H1 (cell line): Measurements from ENCODE around the gene DCAF6. TPM values are rescaled to one million over a fixed set of nuclear protein-coding genes. Genes with fewer than 3 reads are reported as not detected.

Experiments
- CTCF ChIA-PET: fragments of 300-600 bp; sonication (Branson Sonifier 250); formaldehyde crosslinking; loops from one replicate; lab custom pipeline; 2021; ENCODE audit not compliant: partially characterized antibody; lab: Charles Lee
- POLR2A ChIA-PET: fragments of 300-600 bp; sonication (Branson Sonifier 250); formaldehyde crosslinking; loops from one replicate; lab custom pipeline; 2021; ENCODE audit warnings: inconsistent platforms; ENCODE audit not compliant: partially characterized antibody; lab: Charles Lee
- DNase-seq, 2 experiments: peaks; one replicate each; pipeline versions ENCODE4 v3.0.0 to v3.0.0-alpha.2; 2010 to 2022; ENCODE audit warnings: low spot score in 2 of 2, low read depth in 1 of 2, mixed read lengths in 1 of 2
- FAIRE-seq: peaks from 2 replicates; lab custom pipeline; 2011; peaks lifted over from hg19 to GRCh38; lab: Jason Lieb, UNC
- H2AFZ ChIP-seq: 2 replicates; pipeline ENCODE4 v1.8.1; 2012; ENCODE audit warnings: low read length, inconsistent platforms
- H2AK5ac ChIP-seq: 2 replicates; pipeline ENCODE4 v1.6.1; 2013; ENCODE audit warnings: low read depth, low read length
- H2BK120ac ChIP-seq: replicated peaks from 2 replicates; pipeline ENCODE3; 2013; ENCODE audit warnings: low read depth, low read length, inconsistent platforms
- H2BK12ac ChIP-seq: 2 replicates; pipeline ENCODE4 v1.6.1; 2013; ENCODE audit warnings: low read depth, low read length
- H2BK15ac ChIP-seq: 2 replicates; pipeline ENCODE4 v1.6.1; 2013; ENCODE audit warnings: low read length
- H2BK20ac ChIP-seq: 2 replicates; pipeline ENCODE4 v1.6.1; 2013; ENCODE audit warnings: low read length
- H2BK5ac ChIP-seq: 2 replicates; pipeline ENCODE4 v1.6.1; 2013; ENCODE audit warnings: low read depth, low read length
- H3K14ac ChIP-seq: 2 replicates; pipeline ENCODE4 v1.6.1; 2013; ENCODE audit warnings: inconsistent platforms; ENCODE audit not compliant: insufficient read length
- H3K18ac ChIP-seq: 2 replicates; pipeline ENCODE4 v1.6.1; 2013; ENCODE audit warnings: low read length; ENCODE audit errors: extremely low read depth
- H3K23ac ChIP-seq: 2 replicates; pipeline ENCODE4 v1.6.1; 2013; ENCODE audit warnings: inconsistent platforms; ENCODE audit not compliant: insufficient read length
- H3K23me2 ChIP-seq: 2 replicates; pipeline ENCODE4 v1.6.1; 2013; ENCODE audit warnings: low read depth, low read length
- H3K27ac ChIP-seq: 2 replicates; pipeline ENCODE4 v1.6.1; 2011; ENCODE audit warnings: low read depth, low read length, inconsistent platforms
- H3K27me3 ChIP-seq, 4 experiments: replicated peaks in 1 of 4; 1 replicate in 1 of 4; 2 replicates in 3 of 4; pipeline versions ENCODE4 v1.6.1 to v1.8.1; 2011 to 2013; ENCODE audit warnings: low read length in 3 of 4, mild to moderate bottlenecking in 3 of 4, inconsistent platforms in 2 of 4, mixed read lengths in 2 of 4, moderate library complexity in 1 of 4; ENCODE audit not compliant: control insufficient read depth in 3 of 4, insufficient read depth in 3 of 4; ENCODE audit errors: extremely low read depth in 1 of 4
- H3K36me3 ChIP-seq, 4 experiments: 2 replicates each; pipeline versions ENCODE4 v1.6.1 to v1.8.1; 2011 to 2013; ENCODE audit warnings: mild to moderate bottlenecking in 4 of 4, low read length in 3 of 4, moderate library complexity in 2 of 4, control low read depth in 1 of 4, inconsistent platforms in 1 of 4; ENCODE audit not compliant: insufficient read depth in 4 of 4, control insufficient read depth in 2 of 4
- H3K4ac ChIP-seq: replicated peaks from 2 replicates; pipeline ENCODE3; 2013; ENCODE audit warnings: low read length, low read depth, mixed read lengths, inconsistent platforms; ENCODE audit not compliant: insufficient read length
- H3K4me1 ChIP-seq, 4 experiments: replicated peaks in 1 of 4; 1 replicate in 1 of 4; 2 replicates in 3 of 4; pipeline versions ENCODE4 v1.6.1 to v1.8.1; 2011 to 2013; ENCODE audit warnings: low read length in 3 of 4, inconsistent platforms in 2 of 4, mixed read lengths in 1 of 4; ENCODE audit not compliant: insufficient read depth in 4 of 4, control insufficient read depth in 3 of 4
- H3K4me2 ChIP-seq, 2 experiments: 2 replicates each; pipeline versions ENCODE4 v1.6.1 to v1.8.1; 2011 to 2013; ENCODE audit warnings: low read depth in 2 of 2, low read length in 2 of 2, control low read depth in 1 of 2, inconsistent platforms in 1 of 2, mild to moderate bottlenecking in 1 of 2; ENCODE audit not compliant: insufficient read depth in 1 of 2
- H3K4me3 ChIP-seq, 4 experiments: fragments of 200-600, 300-600 bp in 1 of 4; sonication (generic), shearing (Covaris generic), sonication (Bioruptor Twin) in 1 of 4; 2 replicates each; pipeline versions ENCODE4 v1.5.1 to v1.8.1; 2011 to 2016; ENCODE audit warnings: low read length in 4 of 4, low read depth in 3 of 4, control low read depth in 2 of 4, inconsistent platforms in 2 of 4, mild to moderate bottlenecking in 2 of 4, mixed read lengths in 1 of 4, moderate library complexity in 1 of 4; ENCODE audit not compliant: insufficient read depth in 2 of 4; ENCODE audit errors: extremely low read depth in 1 of 4
- H3K56ac ChIP-seq: replicated peaks from 2 replicates; pipeline ENCODE3; 2013; ENCODE audit warnings: low read depth, mild to moderate bottlenecking, mixed read lengths, low read length, inconsistent platforms; ENCODE audit not compliant: insufficient read length
- H3K79me1 ChIP-seq: 2 replicates; pipeline ENCODE4 v1.6.1; 2013; ENCODE audit warnings: low read depth, low read length, control low read depth
- H3K79me2 ChIP-seq, 2 experiments: 2 replicates each; pipeline versions ENCODE4 v1.6.1 to v1.8.1; 2012 to 2013; ENCODE audit warnings: low read length in 2 of 2, mild to moderate bottlenecking in 2 of 2, inconsistent platforms in 1 of 2; ENCODE audit not compliant: insufficient read depth in 2 of 2, control insufficient read depth in 1 of 2
- H3K9ac ChIP-seq, 4 experiments: replicated peaks in 1 of 4; 1 replicate in 1 of 4; 2 replicates in 3 of 4; pipeline versions ENCODE4 v1.6.1 to v1.8.1; 2011 to 2013; ENCODE audit warnings: low read depth in 3 of 4, low read length in 3 of 4, control low read depth in 2 of 4, mild to moderate bottlenecking in 2 of 4, moderate library complexity in 2 of 4, inconsistent platforms in 1 of 4; ENCODE audit errors: extremely low read depth in 1 of 4
- H3K9me3 ChIP-seq, 2 experiments: 2 replicates each; pipeline versions ENCODE4 v1.6.1 to v1.8.1; 2012 to 2013; ENCODE audit warnings: mild to moderate bottlenecking in 2 of 2, moderate library complexity in 2 of 2, control low read depth in 1 of 2, inconsistent platforms in 1 of 2, low read depth in 1 of 2, low read length in 1 of 2, mixed read lengths in 1 of 2; ENCODE audit not compliant: insufficient read depth in 2 of 2
- H4K20me1 ChIP-seq, 2 experiments: replicated peaks in 1 of 2; 2 replicates each; pipeline versions ENCODE3 to v1.8.1; 2011 to 2013; ENCODE audit warnings: inconsistent platforms in 2 of 2, low read length in 2 of 2, mild to moderate bottlenecking in 1 of 2; ENCODE audit not compliant: insufficient read depth in 2 of 2, control insufficient read depth in 1 of 2
- H4K5ac ChIP-seq: 2 replicates; pipeline ENCODE4 v1.6.1; 2013; ENCODE audit warnings: low read length, low read depth, mixed read lengths, inconsistent platforms; ENCODE audit not compliant: insufficient read length
- H4K8ac ChIP-seq: 2 replicates; pipeline ENCODE4 v1.8.0; 2013; ENCODE audit warnings: mild to moderate bottlenecking, moderate library complexity, low read length, inconsistent platforms; ENCODE audit not compliant: insufficient read depth; ENCODE audit errors: extremely low read depth
- H4K91ac ChIP-seq: replicated peaks from 2 replicates; pipeline ENCODE3; 2013; ENCODE audit warnings: low read length, mixed read lengths, inconsistent platforms; ENCODE audit not compliant: insufficient read length
- JUN ChIP-seq: IDR thresholded peaks from 2 replicates; pipeline ENCODE4 v1.6.1; 2011; ENCODE audit warnings: low read depth, mild to moderate bottlenecking, improper control_type of control experiment, low read length
- KDM1A ChIP-seq: fragments of 200-600, 300-600 bp; sonication (generic); IDR thresholded peaks from 2 replicates; pipeline ENCODE4 v1.7.1; 2016; ENCODE audit warnings: mild to moderate bottlenecking, low read length, borderline replicate concordance
- KDM4A ChIP-seq: IDR thresholded peaks from one replicate; pipeline ENCODE4 v1.7.1; 2012; ENCODE audit warnings: low read depth, mild to moderate bottlenecking, moderate library complexity, low read length, inconsistent platforms; ENCODE audit not compliant: severe bottlenecking
- RFX5 ChIP-seq: IDR thresholded peaks from 2 replicates; pipeline ENCODE4 v1.6.1; 2011; ENCODE audit warnings: low read depth, low read length, improper control_type of control experiment, borderline replicate concordance
- WGBS, 2 experiments: shearing (Covaris generic) in 1 of 2; methylation state at CpG; one replicate each; pipeline versions ENCODE4 v1.1.6 to v1.1.7; 2013 to 2015; ENCODE audit warnings: low lambda C conversion rate in 2 of 2, mixed read lengths in 2 of 2, inconsistent platforms in 1 of 2, low coverage in 1 of 2, missing lambda C conversion rate in 1 of 2; ENCODE audit not compliant: insufficient replicate concordance in 2 of 2, insufficient coverage in 1 of 2, insufficient read length in 1 of 2; ENCODE audit errors: extremely low coverage in 1 of 2, missing lambda C conversion rate in 1 of 2; 5-methylcytosine and 5-hydroxymethylcytosine counted together
- polyA plus RNA-seq, 7 experiments: library from polyadenylated mRNA; depleted of rRNA in 3 of 7; stranded (reverse) in 5 of 7; unstranded in 2 of 7; fragments of >200 nt in 5 of 7; fragments of 200-250 nt in 2 of 7; gene quantifications; 1 replicate in 5 of 7; 2 replicates in 1 of 7; 4 replicates in 1 of 7; pipeline versions ENCODE4 v1.2.1 to v1.2.3, GENCODE V29; 2011 to 2013; ENCODE audit warnings: missing spikeins in 2 of 7, mixed read lengths in 2 of 7
- total RNA-seq: library from RNA; stranded (reverse); fragmentation: NEBNext Ultra II Directional; extraction: Animal tissue kit (Norgen Biotek cat#: 25700); gene quantifications from 2 replicates; pipeline ENCODE4 v1.2.1, GENCODE V29; 2021

The DCAF6 gene
- total and polyA plus RNA-seq, 2 of the 8 experiments (the other 6 are each of a cell fraction or from before 2014, with no cell fraction given): 12.3 to 17.4 TPM

GRCh38 chr1:168089979-168090337 is 153.5 kb downstream of the DCAF6 start:
- Histone ChIP-seq H3K23me2 (no peaks in the 10 kb centered on the region), H3K9me3 (no peaks in the 10 kb centered on the region), H3K4me3 (no peak overlapping the region), H2BK20ac (no peak overlapping the region), H3K79me2 (no peaks in the 10 kb centered on the region), H4K20me1 (peaks cover 0 to 3% of the 10 kb centered on the region in 2 experiments), H3K23ac (no peak overlapping the region), H4K91ac (no peak overlapping the region), H4K8ac (no peak overlapping the region), H2BK12ac (no peak overlapping the region), H3K36me3 (peaks cover 0 to 2% (median 0%) of the 10 kb centered on the region in 4 experiments; a peak in 1 of 8 replicates), H3K4me2 (no peak overlapping the region), H3K4ac (no peak overlapping the region), H4K5ac (no peak overlapping the region), H2BK15ac (no peak overlapping the region), H3K79me1 (no peaks in the 10 kb centered on the region), H3K27me3 (no peaks in the 10 kb centered on the region), H2BK120ac (no peak overlapping the region), H3K9ac (no peak overlapping the region), H2BK5ac (no peak overlapping the region), H3K56ac (no peak overlapping the region), H3K4me1 (peaks cover 0 to 3% (median 0%) of the 10 kb centered on the region in 4 experiments; a peak in 1 of 7 replicates), H2AK5ac (no peak overlapping the region), H2AFZ (no peak overlapping the region), H3K14ac (no peak overlapping the region), H3K27ac (no peak overlapping the region), H3K18ac (no peak overlapping the region)
- TF ChIP-seq KDM1A (peak; percentile 72; the same call in 1 of the 2 replicates), RFX5 (no peak), JUN (no peak), KDM4A (no peak)
- WGBS, 2 experiments: 93% methylated on average over 2 of the region's 2 CpGs; no CpG with 5 or more reads in 1 of the 2 experiments
- ChIA-PET CTCF (interaction anchor here (6.1 kb wide), 1 partner anchor 8 kb away, joined by 75 read pairs; no protein-coding TSS in a partner anchor), POLR2A (interaction anchor here (1.8 kb wide), 1 partner anchor 8 kb away, joined by 3 read pairs; no protein-coding TSS in a partner anchor)
- DNase-seq (no peak), FAIRE-seq (no peak)
